Activated T-cell treated with anti-CD3 and anti-CD28 coated beads, Interleukin-2, amount 50 U/mL, for 24 hours (primary cell): ENCODE measurements around the gene LINGO1.

Experiments
- DNase-seq: peaks from one replicate; pipeline ENCODE4 v3.0.0-alpha.2; 2020
- H3K27ac Mint-ChIP-seq: 2 replicates; pipeline ENCODE4 v1.8.0; 2020; ENCODE audit warnings: mild to moderate bottlenecking, mixed read lengths
- H3K27me3 Mint-ChIP-seq: 2 replicates; pipeline ENCODE4 v1.8.0; 2020; ENCODE audit warnings: mixed read lengths
- H3K36me3 Mint-ChIP-seq: 2 replicates; pipeline ENCODE4 v1.8.0; 2020; ENCODE audit warnings: low read depth, mixed read lengths
- H3K4me1 Mint-ChIP-seq: 2 replicates; pipeline ENCODE4 v1.8.0; 2020; ENCODE audit warnings: low read depth, mixed read lengths
- H3K4me3 Mint-ChIP-seq: 2 replicates; pipeline ENCODE4 v1.8.0; 2020; ENCODE audit warnings: mild to moderate bottlenecking, moderate library complexity, mixed read lengths
- H3K9me3 Mint-ChIP-seq: 2 replicates; pipeline ENCODE4 v1.8.0; 2020; ENCODE audit warnings: mixed read lengths

The LINGO1 gene

GRCh38 chr15:77584691-77585090 lies 48.0 kb downstream of the LINGO1 start:
- no peaks in the 10 kb centered on the region for H3K4me1 Mint-ChIP-seq
- H3K36me3 Mint-ChIP-seq, result no peaks in the 10 kb centered on the region
- H3K27me3 Mint-ChIP-seq, result no peaks in the 10 kb centered on the region
- H3K4me3 Mint-ChIP-seq, result no peak overlapping the region
- no peak for DNase-seq
- H3K27ac Mint-ChIP-seq, result no peak overlapping the region
- no peaks in the 10 kb centered on the region for H3K9me3 Mint-ChIP-seq

DNA sequence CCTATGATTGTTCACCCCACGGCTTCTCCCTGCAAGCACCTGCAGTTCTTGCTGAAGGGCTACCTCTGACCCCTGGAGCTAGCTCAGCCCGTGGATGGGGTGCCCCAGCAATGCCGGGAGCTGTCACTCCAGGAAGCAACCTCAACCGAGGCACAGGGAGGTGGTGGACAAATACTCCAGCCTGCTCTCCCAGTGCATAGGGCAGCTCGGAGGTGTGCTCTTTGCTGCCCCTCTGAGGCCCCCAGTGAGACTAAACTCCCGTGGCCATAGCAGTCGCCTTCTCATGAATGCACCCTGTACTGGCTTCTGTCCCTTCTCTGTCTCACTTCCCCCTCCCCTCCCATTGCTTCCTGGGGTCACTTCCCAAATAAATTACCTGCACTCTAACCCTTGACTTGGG lies 48.5 kb downstream of the LINGO1 start:
- Mint-ChIP-seq H3K27ac (no peak overlapping the region), H3K36me3 (no peaks in the 10 kb centered on the region), H3K4me1 (no peaks in the 10 kb centered on the region), H3K27me3 (no peaks in the 10 kb centered on the region), H3K9me3 (no peaks in the 10 kb centered on the region), H3K4me3 (no peak overlapping the region)
- no peak for DNase-seq

- no peaks in the 10 kb centered on the region for H3K27me3 Mint-ChIP-seq
- DNase-seq, result no peak
- no peaks in the 10 kb centered on the region for H3K9me3 Mint-ChIP-seq
- no peak overlapping the region for H3K4me3 Mint-ChIP-seq
- no peak overlapping the region for H3K27ac Mint-ChIP-seq
- no peaks in the 10 kb centered on the region for H3K36me3 Mint-ChIP-seq
- no peaks in the 10 kb centered on the region for H3K4me1 Mint-ChIP-seq
Observed at GRCh38 chr15:77582763-77583162, 49.9 kb downstream of the LINGO1 start.

- Mint-ChIP-seq H3K9me3 (no peaks in the 10 kb centered on the region), H3K4me1 (no peaks in the 10 kb centered on the region), H3K27ac (no peak overlapping the region)
Observed at GRCh38 chr15:77581896-77582569, 50.7 kb downstream of the LINGO1 start.

DNA sequence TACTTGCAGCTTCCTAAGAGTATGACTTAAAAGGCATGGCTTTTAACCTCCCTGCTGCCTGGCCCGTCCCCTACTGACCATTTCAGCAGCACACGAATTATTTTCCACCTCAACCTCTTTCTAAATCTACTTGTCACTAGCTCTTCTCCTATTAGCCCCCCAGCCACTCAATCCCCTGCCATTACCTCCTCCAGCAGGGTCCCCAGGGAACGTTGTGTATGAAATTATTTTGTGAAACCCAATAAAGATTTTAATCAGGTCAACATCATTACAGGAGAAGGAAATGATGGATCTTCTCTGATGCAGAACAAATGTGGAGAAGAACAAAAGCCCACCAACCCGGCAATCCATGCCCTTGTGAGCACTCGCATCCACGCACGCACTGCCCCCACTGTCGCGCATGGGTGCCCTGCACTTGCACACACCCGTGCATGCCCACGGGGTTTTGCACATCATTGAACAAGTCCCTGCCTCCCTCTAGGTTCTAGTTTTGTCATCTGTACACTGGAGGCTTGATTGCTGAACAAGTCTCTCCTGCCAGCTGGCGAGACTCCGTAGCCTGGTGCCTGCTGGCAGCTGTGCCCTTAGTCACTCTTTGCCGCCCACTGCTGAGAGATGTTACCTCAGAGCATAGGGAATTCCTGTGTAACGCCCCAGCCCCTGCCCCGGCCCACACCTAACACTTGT lies 51.6 kb downstream of the LINGO1 start:
- Mint-ChIP-seq H3K4me3 (no peak overlapping the region), H3K27ac (no peak overlapping the region), H3K4me1 (no peaks in the 10 kb centered on the region), H3K9me3 (no peaks in the 10 kb centered on the region), H3K27me3 (no peaks in the 10 kb centered on the region), H3K36me3 (no peaks in the 10 kb centered on the region)
- DNase-seq, result no peak

More at GRCh38 chr15:77581896-77582569, 50.7 kb downstream of the LINGO1 start:
- H3K36me3 Mint-ChIP-seq, result no peaks in the 10 kb centered on the region
- H3K27me3 Mint-ChIP-seq, result no peaks in the 10 kb centered on the region
- no peak overlapping the region for H3K4me3 Mint-ChIP-seq
- DNase-seq, result no peak

GRCh38 chr15:77579498-77580188 lies 53.1 kb downstream of the LINGO1 start:
- DNase-seq, result no peak
- Mint-ChIP-seq H3K9me3 (no peaks in the 10 kb centered on the region), H3K36me3 (no peaks in the 10 kb centered on the region), H3K27ac (no peak overlapping the region), H3K4me1 (no peaks in the 10 kb centered on the region), H3K27me3 (no peaks in the 10 kb centered on the region), H3K4me3 (no peak overlapping the region)

DNA sequence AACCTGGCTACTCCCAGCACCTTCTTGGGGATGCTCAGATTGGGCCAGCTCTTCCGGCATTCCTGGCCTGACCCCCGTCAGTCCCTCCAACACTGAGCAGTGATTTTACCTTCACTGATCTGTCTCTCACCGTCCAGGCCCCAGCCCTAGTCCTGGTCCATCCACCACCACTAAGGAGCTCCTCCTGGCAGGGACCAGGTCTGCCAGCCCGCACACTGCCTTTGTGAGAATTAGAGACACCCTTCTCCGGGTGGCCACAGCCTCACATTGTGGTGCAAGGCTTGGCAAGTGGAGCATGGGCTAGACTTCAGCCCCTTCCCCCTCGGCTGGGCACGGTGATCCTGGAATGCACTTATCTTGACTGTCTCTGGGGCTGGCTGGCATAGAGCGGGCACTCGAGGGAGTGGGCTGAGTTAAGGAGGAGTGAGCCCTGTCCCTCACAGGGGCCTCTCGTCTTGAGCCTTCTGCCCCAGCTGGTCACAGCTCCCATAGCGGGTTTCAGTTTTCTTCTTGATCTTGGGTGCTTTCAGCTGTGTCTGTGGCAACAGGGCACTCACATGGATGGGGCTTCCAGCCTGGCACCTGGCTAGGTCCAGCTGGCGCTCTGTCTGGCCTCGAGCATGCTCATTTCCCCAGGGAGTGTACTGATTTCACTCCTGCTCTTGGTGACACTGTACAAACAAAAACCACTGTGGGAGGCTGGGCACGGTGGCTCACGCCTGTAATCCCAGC lies 53.9 kb downstream of the LINGO1 start:
- H3K27ac Mint-ChIP-seq, result no peak overlapping the region
- H3K36me3 Mint-ChIP-seq, result no peaks in the 10 kb centered on the region
- no peak for DNase-seq
- H3K9me3 Mint-ChIP-seq, result no peaks in the 10 kb centered on the region
- no peaks in the 10 kb centered on the region for H3K4me1 Mint-ChIP-seq
- H3K4me3 Mint-ChIP-seq, result no peak overlapping the region
- no peaks in the 10 kb centered on the region for H3K27me3 Mint-ChIP-seq

- Mint-ChIP-seq H3K27ac (no peak overlapping the region), H3K27me3 (no peaks in the 10 kb centered on the region), H3K4me3 (no peak overlapping the region), H3K36me3 (no peaks in the 10 kb centered on the region), H3K9me3 (no peaks in the 10 kb centered on the region), H3K4me1 (no peaks in the 10 kb centered on the region)
- DNase-seq, result no peak
Observed at GRCh38 chr15:77577366-77577950, 55.3 kb downstream of the LINGO1 start.

DNA sequence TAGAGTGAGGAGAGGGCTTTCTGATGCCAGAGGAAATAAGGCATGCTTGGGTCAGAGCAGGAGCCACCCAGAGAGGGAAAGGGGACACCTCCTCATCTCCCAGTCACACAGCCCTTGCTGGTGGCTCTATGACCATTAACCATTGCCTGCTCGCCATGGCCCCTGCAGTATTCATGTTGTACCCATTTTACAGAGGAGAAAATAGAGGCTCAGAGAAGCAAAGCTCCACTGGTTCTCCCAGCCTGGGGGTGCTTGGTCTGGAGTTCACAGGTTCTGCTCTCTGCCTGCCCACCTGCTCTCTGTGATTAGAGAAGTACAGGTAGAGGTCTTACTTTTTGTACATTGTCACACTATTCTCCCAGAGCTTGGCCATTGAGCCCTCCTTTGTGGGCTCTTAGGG lies 56.2 kb downstream of the LINGO1 start:
- no peak overlapping the region for H3K27ac Mint-ChIP-seq

GRCh38 chr15:77575203-77575934 lies 57.3 kb downstream of the LINGO1 start:
- Mint-ChIP-seq H3K27ac (no peak overlapping the region), H3K9me3 (no peaks in the 10 kb centered on the region), H3K4me1 (no peaks in the 10 kb centered on the region), H3K4me3 (no peak overlapping the region), H3K27me3 (no peaks in the 10 kb centered on the region), H3K36me3 (no peaks in the 10 kb centered on the region)
- DNase-seq, result no peak

More for the DNA sequence above, 56.2 kb downstream of the LINGO1 start:
- Mint-ChIP-seq H3K4me1 (no peaks in the 10 kb centered on the region), H3K27me3 (no peaks in the 10 kb centered on the region), H3K36me3 (no peaks in the 10 kb centered on the region), H3K4me3 (no peak overlapping the region), H3K9me3 (no peaks in the 10 kb centered on the region)
- DNase-seq, result no peak

- Mint-ChIP-seq H3K4me3 (no peak overlapping the region), H3K9me3 (no peaks in the 10 kb centered on the region), H3K27me3 (no peaks in the 10 kb centered on the region), H3K4me1 (no peaks in the 10 kb centered on the region), H3K27ac (no peak overlapping the region), H3K36me3 (no peaks in the 10 kb centered on the region)
- no peak for DNase-seq
Observed at GRCh38 chr15:77574521-77575202, 58.0 kb downstream of the LINGO1 start.

- Mint-ChIP-seq H3K36me3 (no peaks in the 10 kb centered on the region), H3K4me1 (no peaks in the 10 kb centered on the region), H3K27me3 (no peaks in the 10 kb centered on the region), H3K27ac (no peak overlapping the region), H3K4me3 (no peak overlapping the region), H3K9me3 (no peaks in the 10 kb centered on the region)
- no peak for DNase-seq
Observed at GRCh38 chr15:77573802-77574201, 58.9 kb downstream of the LINGO1 start.

DNA sequence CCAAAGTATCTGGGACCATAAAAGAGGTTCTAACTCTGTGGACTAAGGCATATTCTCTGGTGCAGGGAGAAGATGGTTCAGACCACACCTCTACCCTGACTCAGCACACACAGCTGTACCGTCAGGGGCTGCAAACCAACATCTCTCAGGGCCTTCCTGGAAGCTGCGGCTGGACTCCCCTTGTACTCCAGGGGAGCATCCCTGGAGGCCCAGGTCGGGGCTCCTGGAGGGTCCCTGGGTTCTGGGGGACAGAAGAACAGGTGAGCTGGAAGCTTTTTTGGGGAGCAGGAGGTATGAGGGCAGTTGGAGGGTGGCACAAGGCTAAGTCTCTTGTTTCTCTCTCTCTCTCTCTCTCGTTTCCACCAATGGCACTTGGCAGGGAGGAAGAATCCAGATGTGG lies 60.5 kb downstream of the LINGO1 start:
- no peaks in the 10 kb centered on the region for H3K27me3 Mint-ChIP-seq

More for the DNA sequence above, 60.5 kb downstream of the LINGO1 start:
- Mint-ChIP-seq H3K36me3 (no peaks in the 10 kb centered on the region), H3K4me3 (no peak overlapping the region), H3K9me3 (no peaks in the 10 kb centered on the region), H3K4me1 (no peaks in the 10 kb centered on the region), H3K27ac (no peak overlapping the region)
- no peak for DNase-seq
